Measurements from ENCODE around the gene CENPS. TPM values are rescaled to one million over a fixed set of nuclear protein-coding genes. Genes with fewer than 3 reads are reported as not detected.

Gene CENPS
- total and polyA plus RNA-seq, 9 of the 15 experiments (the other 6 are each of a cell fraction or from before 2014, with no cell fraction given), result 10.2 to 36.0 (median 26.0) TPM

GRCh38 chr1:10398278-10398733, 31.9 kb upstream of the CENPS start (continued):
- TF ChIP-seq CHD7 (IDR thresholded peaks at IDR 0.05; ENCODE audit: low read depth, low read length), result no peak
- TF ChIP-seq STAG1 (CRISPR knock-in tag; IDR thresholded peaks at IDR 0.05; ENCODE audit: borderline replicate concordance), result no peak
- TF ChIP-seq, protein P1, sequence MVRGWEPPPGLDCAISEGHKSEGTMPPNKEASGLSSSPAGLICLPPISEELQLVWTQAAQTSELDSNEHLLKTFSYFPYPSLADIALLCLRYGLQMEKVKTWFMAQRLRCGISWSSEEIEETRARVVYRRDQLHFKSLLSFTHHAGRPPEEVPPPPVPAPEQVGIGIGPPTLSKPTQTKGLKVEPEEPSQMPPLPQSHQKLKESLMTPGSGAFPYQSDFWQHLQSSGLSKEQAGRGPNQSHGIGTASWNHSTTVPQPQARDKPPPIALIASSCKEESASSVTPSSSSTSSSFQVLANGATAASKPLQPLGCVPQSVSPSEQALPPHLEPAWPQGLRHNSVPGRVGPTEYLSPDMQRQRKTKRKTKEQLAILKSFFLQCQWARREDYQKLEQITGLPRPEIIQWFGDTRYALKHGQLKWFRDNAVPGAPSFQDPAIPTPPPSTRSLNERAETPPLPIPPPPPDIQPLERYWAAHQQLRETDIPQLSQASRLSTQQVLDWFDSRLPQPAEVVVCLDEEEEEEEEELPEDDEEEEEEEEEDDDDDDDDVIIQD (CRISPR knock-in tag; IDR thresholded peaks at IDR 0.05), result no peak
- TF ChIP-seq, protein P2, sequence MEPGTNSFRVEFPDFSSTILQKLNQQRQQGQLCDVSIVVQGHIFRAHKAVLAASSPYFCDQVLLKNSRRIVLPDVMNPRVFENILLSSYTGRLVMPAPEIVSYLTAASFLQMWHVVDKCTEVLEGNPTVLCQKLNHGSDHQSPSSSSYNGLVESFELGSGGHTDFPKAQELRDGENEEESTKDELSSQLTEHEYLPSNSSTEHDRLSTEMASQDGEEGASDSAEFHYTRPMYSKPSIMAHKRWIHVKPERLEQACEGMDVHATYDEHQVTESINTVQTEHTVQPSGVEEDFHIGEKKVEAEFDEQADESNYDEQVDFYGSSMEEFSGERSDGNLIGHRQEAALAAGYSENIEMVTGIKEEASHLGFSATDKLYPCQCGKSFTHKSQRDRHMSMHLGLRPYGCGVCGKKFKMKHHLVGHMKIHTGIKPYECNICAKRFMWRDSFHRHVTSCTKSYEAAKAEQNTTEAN (CRISPR knock-in tag; IDR thresholded peaks at IDR 0.05), result peak; percentile 82; the same call in 1 of the 2 replicates
- no peak for TF ChIP-seq KDM5B (IDR thresholded peaks at IDR 0.05; ENCODE audit: insufficient replicate concordance, low read depth, low read length)
- TF ChIP-seq SNIP1 (IDR thresholded peaks at IDR 0.05; ENCODE audit: low read depth), result no peak
- TF ChIP-seq ZNF3 (CRISPR knock-in tag; IDR thresholded peaks at IDR 0.05), result no peak
- TF ChIP-seq NR2C2 (CRISPR knock-in tag; IDR thresholded peaks at IDR 0.05), result no peak
- TF ChIP-seq NR2C2 (tag; IDR thresholded peaks at IDR 0.05), result no peak
- TF ChIP-seq, protein P3, sequence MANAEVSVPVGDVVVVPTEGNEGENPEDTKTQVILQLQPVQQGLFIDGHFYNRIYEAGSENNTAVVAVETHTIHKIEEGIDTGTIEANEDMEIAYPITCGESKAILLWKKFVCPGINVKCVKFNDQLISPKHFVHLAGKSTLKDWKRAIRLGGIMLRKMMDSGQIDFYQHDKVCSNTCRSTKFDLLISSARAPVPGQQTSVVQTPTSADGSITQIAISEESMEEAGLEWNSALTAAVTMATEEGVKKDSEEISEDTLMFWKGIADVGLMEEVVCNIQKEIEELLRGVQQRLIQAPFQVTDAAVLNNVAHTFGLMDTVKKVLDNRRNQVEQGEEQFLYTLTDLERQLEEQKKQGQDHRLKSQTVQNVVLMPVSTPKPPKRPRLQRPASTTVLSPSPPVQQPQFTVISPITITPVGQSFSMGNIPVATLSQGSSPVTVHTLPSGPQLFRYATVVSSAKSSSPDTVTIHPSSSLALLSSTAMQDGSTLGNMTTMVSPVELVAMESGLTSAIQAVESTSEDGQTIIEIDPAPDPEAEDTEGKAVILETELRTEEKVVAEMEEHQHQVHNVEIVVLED (CRISPR knock-in tag; IDR thresholded peaks at IDR 0.05), result no peak
- no peak for TF ChIP-seq HNRNPL (IDR thresholded peaks at IDR 0.05; ENCODE audit: low read depth, low read length)

All from K562 (cell line).